Measurements from ENCODE around the gene TAF1B. TPM values are rescaled to one million over a fixed set of nuclear protein-coding genes. Genes with fewer than 3 reads are reported as not detected.

Gene TAF1B
- total RNA-seq, 1 experiment from 2014 or later, result 35.2 TPM

- Histone ChIP-seq H3K4me3 (ENCODE audit: low read depth in 2 of 2, low read length in 2 of 2) (no peak overlapping the region), H3K27ac (ENCODE audit: low read length) (peak overlapping the region; percentile 67), H3K27me3 (ENCODE audit: control insufficient read depth, insufficient read depth, low read length) (no peaks in the 10 kb centered on the region), H3K4me1 (ENCODE audit: control insufficient read depth, insufficient read depth, low read length) (peaks cover 13% of the 10 kb centered on the region), H3K9me3 (ENCODE audit: control insufficient read depth, insufficient read depth, low read depth, low read length) (no peaks in the 10 kb centered on the region), H3K36me3 (ENCODE audit: control insufficient read depth, insufficient read depth, low read length) (peaks cover 35% of the 10 kb centered on the region)
- no TSS peak for BruUV-seq (replicated peaks)
- CTCF ChIA-PET, result interaction anchor here (0.6 to 1.1 kb wide), 3 partner anchors 19 to 101 kb away, joined by 3 to 4 read pairs (median 4); no protein-coding TSS in a partner anchor
- intact Hi-C loops (cut with micrococcal nuclease; ENCODE audit: unreplicated experiment) (no loop called here), in situ Hi-C loops (cut with HindIII; ENCODE audit: low pct_unique_long_range_greater_than_20kb, low sequenced_read_pairs) (no loop called here)
- ATAC-seq (peak; percentile 100), DNase-seq (ENCODE audit: low read depth, low spot score) (peak; percentile 82)
- TF ChIP-seq, protein P1, sequence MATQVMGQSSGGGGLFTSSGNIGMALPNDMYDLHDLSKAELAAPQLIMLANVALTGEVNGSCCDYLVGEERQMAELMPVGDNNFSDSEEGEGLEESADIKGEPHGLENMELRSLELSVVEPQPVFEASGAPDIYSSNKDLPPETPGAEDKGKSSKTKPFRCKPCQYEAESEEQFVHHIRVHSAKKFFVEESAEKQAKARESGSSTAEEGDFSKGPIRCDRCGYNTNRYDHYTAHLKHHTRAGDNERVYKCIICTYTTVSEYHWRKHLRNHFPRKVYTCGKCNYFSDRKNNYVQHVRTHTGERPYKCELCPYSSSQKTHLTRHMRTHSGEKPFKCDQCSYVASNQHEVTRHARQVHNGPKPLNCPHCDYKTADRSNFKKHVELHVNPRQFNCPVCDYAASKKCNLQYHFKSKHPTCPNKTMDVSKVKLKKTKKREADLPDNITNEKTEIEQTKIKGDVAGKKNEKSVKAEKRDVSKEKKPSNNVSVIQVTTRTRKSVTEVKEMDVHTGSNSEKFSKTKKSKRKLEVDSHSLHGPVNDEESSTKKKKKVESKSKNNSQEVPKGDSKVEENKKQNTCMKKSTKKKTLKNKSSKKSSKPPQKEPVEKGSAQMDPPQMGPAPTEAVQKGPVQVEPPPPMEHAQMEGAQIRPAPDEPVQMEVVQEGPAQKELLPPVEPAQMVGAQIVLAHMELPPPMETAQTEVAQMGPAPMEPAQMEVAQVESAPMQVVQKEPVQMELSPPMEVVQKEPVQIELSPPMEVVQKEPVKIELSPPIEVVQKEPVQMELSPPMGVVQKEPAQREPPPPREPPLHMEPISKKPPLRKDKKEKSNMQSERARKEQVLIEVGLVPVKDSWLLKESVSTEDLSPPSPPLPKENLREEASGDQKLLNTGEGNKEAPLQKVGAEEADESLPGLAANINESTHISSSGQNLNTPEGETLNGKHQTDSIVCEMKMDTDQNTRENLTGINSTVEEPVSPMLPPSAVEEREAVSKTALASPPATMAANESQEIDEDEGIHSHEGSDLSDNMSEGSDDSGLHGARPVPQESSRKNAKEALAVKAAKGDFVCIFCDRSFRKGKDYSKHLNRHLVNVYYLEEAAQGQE (IDR thresholded peaks at IDR 0.05; ENCODE audit: insufficient read depth in 1 of 2, low read depth in 2 of 2, low read length in 1 of 2), result no peak
- TF ChIP-seq TCF7L2 (IDR thresholded peaks at IDR 0.05; ENCODE audit: low read depth, low read length) (no peak), SIN3A (IDR thresholded peaks at IDR 0.05; ENCODE audit: borderline replicate concordance, insufficient read depth, low read depth, low read length) (no peak), POLR2AphosphoS5 (IDR thresholded peaks at IDR 0.05; ENCODE audit: low read depth, low read length) (no peak)
- TF ChIP-seq, protein P2, sequence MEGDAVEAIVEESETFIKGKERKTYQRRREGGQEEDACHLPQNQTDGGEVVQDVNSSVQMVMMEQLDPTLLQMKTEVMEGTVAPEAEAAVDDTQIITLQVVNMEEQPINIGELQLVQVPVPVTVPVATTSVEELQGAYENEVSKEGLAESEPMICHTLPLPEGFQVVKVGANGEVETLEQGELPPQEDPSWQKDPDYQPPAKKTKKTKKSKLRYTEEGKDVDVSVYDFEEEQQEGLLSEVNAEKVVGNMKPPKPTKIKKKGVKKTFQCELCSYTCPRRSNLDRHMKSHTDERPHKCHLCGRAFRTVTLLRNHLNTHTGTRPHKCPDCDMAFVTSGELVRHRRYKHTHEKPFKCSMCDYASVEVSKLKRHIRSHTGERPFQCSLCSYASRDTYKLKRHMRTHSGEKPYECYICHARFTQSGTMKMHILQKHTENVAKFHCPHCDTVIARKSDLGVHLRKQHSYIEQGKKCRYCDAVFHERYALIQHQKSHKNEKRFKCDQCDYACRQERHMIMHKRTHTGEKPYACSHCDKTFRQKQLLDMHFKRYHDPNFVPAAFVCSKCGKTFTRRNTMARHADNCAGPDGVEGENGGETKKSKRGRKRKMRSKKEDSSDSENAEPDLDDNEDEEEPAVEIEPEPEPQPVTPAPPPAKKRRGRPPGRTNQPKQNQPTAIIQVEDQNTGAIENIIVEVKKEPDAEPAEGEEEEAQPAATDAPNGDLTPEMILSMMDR (IDR thresholded peaks at IDR 0.05), result peak; percentile 36; the same call in 1 of the 2 replicates
- POLR2A ChIA-PET, result interaction anchor here (0.7 kb wide), 1 partner anchor 517 kb away, joined by 3 read pairs; no protein-coding TSS in a partner anchor
These were observed 71.3 kb downstream of the TAF1B start for GRCh38 chr2:9914384-9915065.

DNA sequence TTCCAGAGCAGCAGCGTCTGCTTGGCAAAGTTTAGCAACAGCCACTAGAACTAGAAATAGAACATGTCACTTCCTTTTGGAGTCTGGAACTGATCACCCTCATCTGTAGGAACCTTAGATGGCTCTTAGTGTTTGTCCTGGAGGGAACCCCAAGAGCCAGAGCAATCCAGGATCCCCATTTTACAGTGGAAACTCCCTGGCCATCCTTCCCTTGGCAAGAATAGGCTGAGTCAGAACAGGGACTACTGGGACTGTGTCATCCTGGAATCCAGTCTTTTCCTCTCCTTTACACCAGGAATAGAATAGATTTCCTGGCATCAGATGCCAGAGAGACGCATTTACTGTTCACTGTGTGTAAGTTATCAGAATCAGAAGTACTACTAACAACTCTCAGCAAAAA is 75.0 kb downstream of the TAF1B start:
- intact Hi-C loops (cut with micrococcal nuclease; ENCODE audit: unreplicated experiment) (no loop called here), in situ Hi-C loops (cut with HindIII; ENCODE audit: low pct_unique_long_range_greater_than_20kb, low sequenced_read_pairs) (no loop called here)
- H3K9me3 ChIP-seq (ENCODE audit: control insufficient read depth, insufficient read depth, low read depth, low read length), result no peaks in the 10 kb centered on the region
- no peaks in the 10 kb centered on the region for H3K27me3 ChIP-seq (ENCODE audit: control insufficient read depth, insufficient read depth, low read length)
- peaks cover 13% of the 10 kb centered on the region for H3K4me1 ChIP-seq (ENCODE audit: control insufficient read depth, insufficient read depth, low read length)
- POLR2A ChIA-PET, result no interaction called here
- H3K36me3 ChIP-seq (ENCODE audit: control insufficient read depth, insufficient read depth, low read length), result peaks cover 30% of the 10 kb centered on the region
- ATAC-seq, result no peak
- H3K4me3 ChIP-seq (ENCODE audit: low read depth in 2 of 2, low read length in 2 of 2), result no peak overlapping the region
- TF ChIP-seq, protein P2 (IDR thresholded peaks at IDR 0.05), result no peak
- TF ChIP-seq, protein P1 (IDR thresholded peaks at IDR 0.05; ENCODE audit: insufficient read depth in 1 of 2, low read depth in 2 of 2, low read length in 1 of 2), result no peak
- TF ChIP-seq POLR2AphosphoS5 (IDR thresholded peaks at IDR 0.05; ENCODE audit: low read depth, low read length), result no peak
- no peak for TF ChIP-seq TCF7L2 (IDR thresholded peaks at IDR 0.05; ENCODE audit: low read depth, low read length)
- no peak for TF ChIP-seq SIN3A (IDR thresholded peaks at IDR 0.05; ENCODE audit: borderline replicate concordance, insufficient read depth, low read depth, low read length)
- BruUV-seq (replicated peaks), result no TSS peak
- CTCF ChIA-PET, result interaction anchor here (0.6 kb wide), 1 partner anchor 17 kb away, joined by 4 read pairs; no protein-coding TSS in a partner anchor
- no peak for DNase-seq (ENCODE audit: low read depth, low spot score)
- H3K27ac ChIP-seq (ENCODE audit: low read length), result no peak overlapping the region
